PC-3 (cell line): ENCODE results near the gene TRDN.
"Not testable (repeated sequence)": the region's sequence is repeated elsewhere in the genome, so short reads cannot be mapped to it uniquely, and the experiment has no call there.

Source experiments
- CTCF ChIP-seq: fragments of 300-600 bp; sonication (generic); conservative IDR thresholded peaks from 2 replicates; pipeline ENCODE4 v1.5.1; 2017; ENCODE audit warnings: antibody characterized with exemption, low read depth, mild to moderate bottlenecking, low read length
- EZH2phosphoT487 ChIP-seq: fragments of 300-600 bp; sonication (generic); IDR thresholded peaks from 2 replicates; pipeline ENCODE4 v1.6.1; 2018; ENCODE audit warnings: mild to moderate bottlenecking, antibody characterized with exemption, low read length, borderline replicate concordance

GRCh38 chr6:123559816-123560215 is 76.9 kb downstream of the TRDN start:
- TF ChIP-seq CTCF, EZH2phosphoT487: not testable (repeated sequence)
